Hematopoietic multipotent progenitor cell treated with erythropoietin and hydrocortisone succinate and interleukin-3 and kit ligand, for 6 days (in vitro differentiated cells): ENCODE results near the gene PPM1B.

Experiments
- DNase-seq: peaks from one replicate; pipeline ENCODE4 v3.0.0-alpha.2; 2015

Gene PPM1B

DNA sequence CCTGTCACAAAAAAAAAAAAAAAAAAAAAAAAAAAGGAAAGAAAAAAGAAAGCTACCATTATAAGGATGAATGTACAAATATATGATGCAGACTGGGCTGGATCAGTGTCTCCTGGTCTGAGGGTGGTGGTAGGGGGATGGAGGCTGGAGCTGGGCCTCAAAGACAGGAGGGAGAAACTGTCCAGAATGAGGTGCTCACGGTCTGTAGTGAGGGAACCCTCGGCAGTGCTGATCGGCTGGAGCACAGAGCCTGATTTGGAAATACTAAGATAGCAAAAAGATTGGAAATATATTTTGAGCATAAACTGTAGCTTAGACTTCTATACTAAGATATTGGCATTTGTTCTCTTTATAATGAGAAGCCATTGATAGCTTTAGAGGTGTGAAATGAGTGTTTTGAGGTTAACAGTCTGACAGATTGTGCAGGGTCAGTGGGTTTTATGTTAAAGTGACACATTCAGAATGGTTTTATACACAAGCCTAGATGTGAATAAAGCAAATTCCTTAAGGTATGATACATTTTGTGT, 98.7 kb downstream of the PPM1B start:
- DNase-seq: no peak

DNA sequence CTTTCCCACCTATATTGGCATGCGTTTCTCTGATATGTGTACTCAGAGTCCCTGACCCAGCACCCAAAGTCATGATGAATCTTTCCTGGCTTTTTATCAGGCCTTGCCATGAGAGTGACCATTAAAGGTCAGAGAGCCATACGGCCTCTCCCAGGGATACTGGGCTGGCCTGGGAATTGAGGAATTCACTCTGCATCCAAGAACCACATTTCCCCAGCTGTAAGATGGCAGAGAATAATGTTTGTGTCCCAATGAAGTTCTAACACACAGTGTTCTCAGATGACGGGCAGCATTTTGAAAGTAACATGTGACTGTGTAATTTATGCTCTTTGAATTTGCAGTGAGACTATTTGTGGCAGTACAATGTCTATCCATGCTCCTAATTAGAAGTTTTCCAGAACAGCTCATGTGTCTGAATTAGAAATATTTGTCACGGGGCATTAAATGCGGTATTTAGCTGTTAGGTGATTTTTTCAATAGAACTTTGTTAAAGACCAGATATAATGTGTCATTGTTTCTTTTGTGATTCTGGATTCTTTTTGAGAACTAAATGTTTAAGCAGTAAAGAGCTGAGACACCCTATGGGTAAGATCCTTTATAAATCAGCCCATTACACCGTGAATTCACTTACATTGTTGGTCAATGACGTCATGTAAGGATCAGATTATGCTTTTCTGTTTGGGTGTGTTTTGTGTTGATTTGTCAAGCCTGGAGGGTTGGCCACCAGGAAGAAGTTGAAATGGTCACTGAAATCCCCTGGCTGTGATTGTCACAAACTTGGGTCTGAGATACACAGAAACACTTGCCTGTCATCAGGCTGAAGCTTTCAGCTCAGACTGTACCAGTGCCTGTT, 99.3 kb downstream of the PPM1B start:
- DNase-seq: no peak

DNA sequence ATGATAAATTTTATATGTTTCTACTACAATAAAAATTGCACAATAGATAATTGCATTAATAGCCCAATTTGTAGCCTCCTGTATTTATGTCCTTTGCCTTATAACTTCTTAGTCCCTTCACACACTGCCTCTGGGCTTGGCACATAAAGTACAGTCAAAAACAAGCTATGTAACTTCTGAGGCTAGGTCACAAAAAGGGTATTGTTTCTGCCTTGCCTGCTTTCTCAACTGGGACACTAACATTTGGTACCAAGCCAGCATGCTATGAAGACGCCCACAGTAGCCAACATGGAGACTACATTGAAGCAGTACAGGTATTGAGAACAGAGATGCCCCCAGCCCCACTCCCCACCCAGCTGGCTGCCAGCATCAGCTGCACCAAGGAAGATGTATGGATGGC, 101.2 kb downstream of the PPM1B start:
- DNase-seq: no peak

DNA sequence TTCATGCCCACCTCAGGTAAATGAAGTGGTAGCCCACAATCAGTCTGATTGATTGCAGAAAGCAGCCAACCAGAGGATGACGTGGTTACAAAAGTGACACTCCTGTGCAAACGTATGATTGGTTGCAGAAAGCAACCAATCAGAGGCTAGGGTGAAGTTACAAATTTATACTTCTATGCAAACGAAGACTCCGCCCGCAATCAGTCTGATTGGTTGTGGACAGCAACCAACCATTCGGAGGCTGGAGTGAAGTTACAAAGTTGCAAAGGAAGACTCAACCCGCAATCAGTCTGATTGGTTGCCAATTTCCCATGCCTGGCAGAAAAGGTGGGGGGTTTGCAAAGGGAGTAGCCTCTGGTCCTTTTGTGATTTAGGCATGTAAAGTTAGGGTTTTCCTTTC, 102.6 kb downstream of the PPM1B start:
- DNase-seq: no peak

DNA sequence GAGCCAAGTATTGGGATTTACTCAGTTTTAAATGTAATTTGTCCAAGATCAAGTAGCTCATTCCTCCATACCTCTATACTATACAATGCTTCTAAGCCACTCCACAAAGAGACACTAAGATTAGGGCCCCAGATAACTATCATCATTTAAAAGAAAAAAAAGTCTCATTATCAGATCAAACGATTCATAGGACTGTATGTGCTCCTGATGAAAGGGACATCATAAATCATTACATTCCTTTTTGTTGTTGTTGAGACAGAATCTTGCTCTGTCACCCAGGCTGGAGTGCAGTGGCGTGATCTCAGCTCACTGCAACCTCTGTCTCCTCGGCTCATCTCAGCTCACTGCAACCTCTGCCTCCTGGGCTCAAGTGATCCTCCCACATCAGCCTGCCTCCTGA, 104.4 kb downstream of the PPM1B start:
- no peak for DNase-seq

DNA sequence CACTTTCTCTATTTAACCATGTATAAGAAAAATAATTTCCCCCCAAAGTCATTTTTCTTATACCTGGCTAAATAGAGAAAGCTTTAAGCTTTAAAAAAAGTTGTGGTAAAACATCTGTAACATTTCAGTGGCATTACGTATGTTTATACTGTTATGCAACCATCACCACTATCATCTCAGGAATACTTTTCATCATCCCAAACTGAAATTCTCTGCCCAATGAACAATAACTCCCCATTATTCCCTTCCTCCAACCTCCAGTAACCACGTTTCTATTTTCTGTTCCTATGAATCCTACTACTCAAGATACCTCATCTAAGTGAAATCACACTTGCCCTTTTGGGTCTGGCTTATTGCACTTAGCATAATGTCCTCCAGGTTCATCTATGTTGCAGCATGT, 104.9 kb downstream of the PPM1B start:
- DNase-seq: no peak

DNA sequence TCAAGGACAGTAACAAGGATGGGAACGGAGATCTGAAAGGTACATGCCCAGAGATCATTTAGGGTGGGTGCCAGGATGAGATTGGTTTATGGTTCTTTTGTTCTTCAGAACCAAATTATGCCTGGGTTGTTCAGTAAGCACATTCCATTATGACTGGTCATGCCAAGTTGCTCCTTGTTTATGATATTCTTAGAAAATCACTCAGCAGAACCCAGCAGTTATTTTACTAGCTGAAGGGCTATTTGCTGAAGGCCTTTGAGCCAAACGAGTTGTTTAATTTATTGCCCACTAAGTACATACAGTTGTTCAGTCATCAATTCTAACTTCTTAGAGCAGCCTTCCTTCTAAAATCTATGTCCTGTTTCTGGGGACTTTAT, 107.2 kb downstream of the PPM1B start:
- DNase-seq: no peak

DNA sequence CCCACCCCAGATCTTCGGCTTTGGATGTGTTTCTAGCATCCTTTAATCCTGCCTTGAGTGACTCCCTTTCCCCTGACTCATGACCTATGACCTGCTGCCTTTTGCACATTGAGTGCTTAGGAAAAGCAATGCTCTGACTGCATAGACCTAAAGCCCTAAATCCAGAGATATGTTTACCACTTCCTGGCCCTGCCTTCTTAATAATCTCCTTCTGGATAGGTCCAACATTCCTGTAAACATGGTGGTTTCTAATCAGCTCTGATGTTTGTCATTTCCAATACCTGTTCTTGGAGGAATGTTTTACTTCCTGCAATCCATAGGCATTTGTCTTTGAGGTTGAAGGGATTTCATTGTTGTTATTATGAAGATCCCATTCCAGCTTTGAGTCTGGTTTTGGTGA, 108.9 kb downstream of the PPM1B start:
- no peak for DNase-seq

DNA sequence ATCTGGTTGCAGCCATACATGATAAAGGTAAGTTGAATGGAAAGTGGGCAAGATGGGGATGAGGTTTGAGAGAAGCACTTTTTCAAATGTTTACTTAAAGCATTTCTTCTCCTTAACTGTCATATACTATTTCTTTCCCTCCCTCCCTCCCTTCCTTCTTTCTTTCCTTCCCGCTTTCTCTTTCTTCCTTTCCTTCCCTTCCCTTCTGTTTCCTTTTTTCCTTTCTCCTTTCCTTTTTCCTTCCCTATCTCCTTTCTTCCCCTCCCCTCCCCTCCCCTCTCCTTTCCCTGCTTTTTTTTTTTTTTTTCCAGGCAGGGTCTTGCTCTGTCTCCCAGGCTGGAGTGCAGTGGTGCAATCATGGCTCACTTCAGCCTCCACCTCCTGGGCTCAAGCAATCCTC, 112.2 kb downstream of the PPM1B start:
- DNase-seq: no peak
